CD8-positive, alpha-beta memory T cell (primary cell): ENCODE results near the gene PJVK. TPM values are rescaled to one million over a fixed set of nuclear protein-coding genes. Genes with fewer than 3 reads are reported as not detected.

Source experiments
- CTCF ChIA-PET: fragments of 350-600 bp; sonication (Branson Sonifier 250); formaldehyde crosslinking; loops from one replicate; lab custom pipeline; 2021; ENCODE audit warnings: antibody characterized with exemption; lab: Charles Lee
- POLR2A ChIA-PET: fragments of 350-600 bp; sonication (Branson Sonifier 250); formaldehyde crosslinking; loops from one replicate; lab custom pipeline; 2021; ENCODE audit warnings: antibody characterized with exemption; lab: Charles Lee
- DNase-seq, 5 donors: peaks; one replicate each; pipeline versions ENCODE4 v3.0.0 to v3.0.0-alpha.2; 2020 to 2022; ENCODE audit warnings: mixed read lengths in 1 of 5
- H3K27ac ChIP-seq: one replicate; pipeline ENCODE4 v1.7.0; 2013; ENCODE audit warnings: low read depth, mild to moderate bottlenecking, low read length, moderate library complexity
- H3K27me3 ChIP-seq: 2 replicates; pipeline ENCODE4 v1.7.0; 2013; ENCODE audit warnings: low read length, mild to moderate bottlenecking; ENCODE audit not compliant: insufficient read depth, poor library complexity, severe bottlenecking
- H3K36me3 ChIP-seq: 2 replicates; pipeline ENCODE4 v1.7.0; 2013; ENCODE audit warnings: mild to moderate bottlenecking, low read length, moderate library complexity; ENCODE audit not compliant: insufficient read depth
- H3K4me1 ChIP-seq: 2 replicates; pipeline ENCODE4 v1.7.0; 2013; ENCODE audit warnings: mild to moderate bottlenecking, low read length, moderate library complexity; ENCODE audit not compliant: insufficient read depth
- H3K4me3 ChIP-seq: 2 replicates; pipeline ENCODE4 v1.7.0; 2013; ENCODE audit warnings: mild to moderate bottlenecking, low read length
- H3K9me3 ChIP-seq: 2 replicates; pipeline ENCODE4 v1.7.0; 2013; ENCODE audit warnings: mild to moderate bottlenecking, low read length
- H3K27ac Mint-ChIP-seq, 8 donors: one replicate each; pipeline ENCODE4 v1.8.0; 2020 to 2021; ENCODE audit warnings: mixed read lengths in 8 of 8, mild to moderate bottlenecking in 6 of 8, inconsistent platforms in 3 of 8, moderate library complexity in 3 of 8
- H3K27me3 Mint-ChIP-seq, 2 donors: one replicate each; pipeline ENCODE4 v1.8.0; 2020 to 2021; ENCODE audit warnings: mixed read lengths in 2 of 2, mild to moderate bottlenecking in 1 of 2, moderate library complexity in 1 of 2
- H3K36me3 Mint-ChIP-seq, 3 donors: one replicate each; pipeline ENCODE4 v1.8.0; 2020 to 2021; ENCODE audit warnings: mixed read lengths in 3 of 3, inconsistent platforms in 1 of 3, mild to moderate bottlenecking in 1 of 3
- H3K4me1 Mint-ChIP-seq, 3 donors: one replicate each; pipeline ENCODE4 v1.8.0; 2020 to 2021; ENCODE audit warnings: mixed read lengths in 3 of 3, inconsistent platforms in 1 of 3, mild to moderate bottlenecking in 1 of 3
- H3K4me3 Mint-ChIP-seq, 7 donors: one replicate each; pipeline ENCODE4 v1.8.0; 2020 to 2021; ENCODE audit warnings: mixed read lengths in 7 of 7, mild to moderate bottlenecking in 6 of 7, moderate library complexity in 4 of 7, inconsistent platforms in 2 of 7
- H3K9me3 Mint-ChIP-seq, 5 donors: one replicate each; pipeline ENCODE4 v1.8.0; 2020 to 2022; ENCODE audit warnings: mixed read lengths in 5 of 5, mild to moderate bottlenecking in 3 of 5, moderate library complexity in 2 of 5, inconsistent platforms in 1 of 5
- polyA plus RNA-seq: library from polyadenylated mRNA; unstranded; fragments of 300-500 nt; fragmentation: Illumina TruSeq; gene quantifications from one replicate; pipeline ENCODE4 v1.2.3, GENCODE V29; 2021
- total RNA-seq, 2 experiments: library from RNA; stranded (reverse); gene quantifications; one replicate each; pipeline ENCODE4 v1.2.3, GENCODE V29; 2021

PJVK gene
- total and polyA plus RNA-seq, 3 experiments from 2014 or later = 1.5 to 1.9 TPM; not detected in 1

- ChIA-PET POLR2A (no interaction called here), CTCF (interaction anchor here (0.6 kb wide), 1 partner anchor 17 kb away, joined by 3 read pairs; no protein-coding TSS in a partner anchor)
- no peaks in the 10 kb centered on the region for H3K36me3 ChIP-seq
- peak overlapping the region; percentile 98 for H3K4me3 ChIP-seq
- peak overlapping the region; percentile 93 for H3K27ac ChIP-seq
- H3K27ac Mint-ChIP-seq = peak overlapping the region; percentile 92 to 100 (median 98)
- H3K27me3 ChIP-seq = no peaks in the 10 kb centered on the region
- H3K9me3 ChIP-seq = no peaks in the 10 kb centered on the region
- H3K4me1 Mint-ChIP-seq = peaks cover 37 to 50% (median 41%) of the 10 kb centered on the region in 3 donors
- peaks cover 32% of the 10 kb centered on the region for H3K4me1 ChIP-seq
- no peak for DNase-seq
- H3K9me3 Mint-ChIP-seq = no peaks in the 10 kb centered on the region
- no peaks in the 10 kb centered on the region for H3K27me3 Mint-ChIP-seq
- H3K4me3 Mint-ChIP-seq = peak overlapping the region; percentile 92 to 99 (median 98)
- H3K36me3 Mint-ChIP-seq = peaks cover 0 to 15% (median 0%) of the 10 kb centered on the region in 3 donors
These were observed 26.9 kb downstream of the PJVK start for GRCh38 chr2:178478130-178478438.

- Mint-ChIP-seq H3K27me3 (no peaks in the 10 kb centered on the region), H3K36me3 (peaks cover 0 to 15% (median 0%) of the 10 kb centered on the region in 3 donors), H3K9me3 (no peaks in the 10 kb centered on the region), H3K27ac (peak within 1 kb of the TSS; percentile 92 to 100 (median 98)), H3K4me3 (peak within 1 kb of the TSS; percentile 92 to 99 (median 98)), H3K4me1 (peaks cover 37 to 53% (median 45%) of the 10 kb centered on the region in 3 donors)
- peak; percentile 81 to 91 (median 86) for DNase-seq
- Histone ChIP-seq H3K36me3 (no peaks in the 10 kb centered on the region), H3K27me3 (no peaks in the 10 kb centered on the region), H3K4me1 (peaks cover 34% of the 10 kb centered on the region), H3K27ac (peak within 1 kb of the TSS; percentile 93), H3K4me3 (peak within 1 kb of the TSS; percentile 98), H3K9me3 (no peaks in the 10 kb centered on the region)
- ChIA-PET CTCF (interaction anchor here (0.5 to 1.2 kb wide), 3 partner anchors 33 to 77 kb away, joined by 3 read pairs; no protein-coding TSS in a partner anchor), POLR2A (interaction anchor here (1.1 kb wide), 1 partner anchor 28 kb away, joined by 6 read pairs; the partner anchor contains the start of genes PJVK and PRKRA)
These were observed 27.5 kb downstream of the PJVK start, which contains the start of gene FKBP7 for GRCh38 chr2:178478439-178479274. TSS of gene FKBP7 (minus strand) at chr2:178478600. CDS start at chr2:178478499, 101 bp downstream.

DNA sequence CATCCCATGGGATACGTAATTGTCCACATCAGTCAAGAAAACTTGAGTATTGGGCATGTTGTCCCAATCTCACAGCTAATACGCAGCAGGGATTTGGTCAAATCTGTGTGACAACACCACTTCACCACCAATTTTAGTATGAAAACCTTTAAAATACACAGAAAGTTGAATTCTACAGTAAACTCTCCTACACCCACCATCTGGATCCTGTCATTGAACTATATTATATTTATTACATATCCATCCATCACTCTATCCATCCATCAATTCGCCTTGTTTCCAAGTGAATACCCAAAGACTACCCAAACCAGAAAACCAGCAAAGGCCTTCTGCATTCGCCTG is 28.1 kb downstream of the PJVK start:
- no peaks in the 10 kb centered on the region for H3K27me3 ChIP-seq
- H3K36me3 Mint-ChIP-seq = peaks cover 0 to 15% (median 0%) of the 10 kb centered on the region in 3 donors
- H3K27me3 Mint-ChIP-seq = no peaks in the 10 kb centered on the region
- H3K4me3 Mint-ChIP-seq = peak overlapping the region; percentile 92 to 99 (median 98)
- H3K27ac ChIP-seq = no peak overlapping the region
- peaks cover 40% of the 10 kb centered on the region for H3K4me1 ChIP-seq
- H3K9me3 ChIP-seq = no peaks in the 10 kb centered on the region
- H3K4me1 Mint-ChIP-seq = peaks cover 37 to 59% (median 51%) of the 10 kb centered on the region in 3 donors
- H3K4me3 ChIP-seq = peak overlapping the region; percentile 98
- no peaks in the 10 kb centered on the region for H3K36me3 ChIP-seq
- ChIA-PET CTCF (interaction anchor here (0.5 to 1.7 kb wide), 5 partner anchors 21 to 77 kb away, joined by 3 to 4 read pairs (median 3); partner anchors contain the start of genes PJVK and PRKRA), POLR2A (interaction anchor here (1.1 kb wide), 1 partner anchor 29 kb away, joined by 6 read pairs; the partner anchor contains the start of genes PJVK and PRKRA)
- no peaks in the 10 kb centered on the region for H3K9me3 Mint-ChIP-seq
- H3K27ac Mint-ChIP-seq = peak overlapping the region; percentile 92 to 100 (median 98)
- no peak for DNase-seq

GRCh38 chr2:178479758-178480226 is 28.6 kb downstream of the PJVK start:
- Histone ChIP-seq H3K27me3 (no peaks in the 10 kb centered on the region), H3K4me1 (peaks cover 41% of the 10 kb centered on the region), H3K27ac (peak overlapping the region; percentile 58), H3K36me3 (no peaks in the 10 kb centered on the region), H3K4me3 (peak overlapping the region; percentile 72), H3K9me3 (no peaks in the 10 kb centered on the region)
- no peak for DNase-seq
- Mint-ChIP-seq H3K9me3 (no peaks in the 10 kb centered on the region), H3K36me3 (peaks cover 0 to 15% (median 0%) of the 10 kb centered on the region in 3 donors), H3K27me3 (no peaks in the 10 kb centered on the region), H3K4me1 (peaks cover 43 to 64% (median 56%) of the 10 kb centered on the region in 3 donors), H3K27ac (peak overlapping the region; percentile 89 to 100 (median 98)), H3K4me3 (peak overlapping the region; percentile 92 to 99 (median 98))
- ChIA-PET POLR2A (interaction anchor here (0.6 to 1.1 kb wide), 2 partner anchors 29 to 72 kb away, joined by 3 to 6 read pairs; partner anchors contain the start of genes PJVK and PRKRA), CTCF (interaction anchor here (0.9 to 1.7 kb wide), 5 partner anchors 14 to 65 kb away, joined by 3 to 4 read pairs (median 3); partner anchors contain the start of genes PJVK and PRKRA)

- CTCF ChIA-PET = interaction anchor here (1.2 to 1.7 kb wide), 4 partner anchors 13 to 35 kb away, joined by 3 to 4 read pairs (median 3); partner anchors contain the start of genes PJVK and PRKRA
- POLR2A ChIA-PET = interaction anchor here (0.6 to 1.6 kb wide), 2 partner anchors 30 to 73 kb away, joined by 3 to 6 read pairs; partner anchors contain the start of genes PJVK and PRKRA
- Mint-ChIP-seq H3K27ac (peak within 1 kb of the TSS; percentile 92 to 100 (median 98)), H3K4me3 (peak within 1 kb of the TSS; percentile 97 to 99 (median 98)), H3K27me3 (no peaks in the 10 kb centered on the region), H3K36me3 (peaks cover 0 to 16% (median under 1%) of the 10 kb centered on the region in 3 donors), H3K9me3 (no peaks in the 10 kb centered on the region), H3K4me1 (peaks cover 47 to 71% (median 60%) of the 10 kb centered on the region in 3 donors)
- peak; percentile 68 to 80 (median 77) for DNase-seq
- H3K36me3 ChIP-seq = no peaks in the 10 kb centered on the region
- H3K9me3 ChIP-seq = no peaks in the 10 kb centered on the region
- peak within 1 kb of the TSS; percentile 58 for H3K27ac ChIP-seq
- no peaks in the 10 kb centered on the region for H3K27me3 ChIP-seq
- H3K4me3 ChIP-seq = peak within 1 kb of the TSS; percentile 72
- peaks cover 41% of the 10 kb centered on the region for H3K4me1 ChIP-seq
These were observed 29.3 kb downstream of the PJVK start, which contains the start of gene PLEKHA3 for GRCh38 chr2:178480227-178481181. TSS of gene PLEKHA3 (plus strand) at chr2:178480457. CDS start at chr2:178480870, 413 bp downstream.

- ChIA-PET CTCF (interaction anchor here (0.8 to 2.0 kb wide), 5 partner anchors 31 to 69 kb away, joined by 3 to 9 read pairs (median 3); partner anchors contain the start of genes PJVK and PRKRA), POLR2A (interaction anchor here (1.1 kb wide), 1 partner anchor 8 kb away, joined by 3 read pairs; no protein-coding TSS in a partner anchor)
- Mint-ChIP-seq H3K27me3 (no peaks in the 10 kb centered on the region), H3K4me1 (peaks cover 58 to 80% (median 78%) of the 10 kb centered on the region in 3 donors), H3K27ac (peak overlapping the region in 6 of 8 donors; percentile 8 to 92 (median 54)), H3K9me3 (no peaks in the 10 kb centered on the region), H3K36me3 (peaks cover 0 to 32% (median 13%) of the 10 kb centered on the region in 3 donors), H3K4me3 (peak overlapping the region; percentile 57 to 98 (median 97))
- no peak overlapping the region for H3K4me3 ChIP-seq
- no peak overlapping the region for H3K27ac ChIP-seq
- H3K4me1 ChIP-seq = peaks cover 41% of the 10 kb centered on the region
- no peaks in the 10 kb centered on the region for H3K9me3 ChIP-seq
- H3K27me3 ChIP-seq = no peaks in the 10 kb centered on the region
- H3K36me3 ChIP-seq = peaks cover 9% of the 10 kb centered on the region
- no peak for DNase-seq
These were observed 31.3 kb downstream of the PJVK start for GRCh38 chr2:178482437-178482836.
